Measurements from ENCODE around the gene LRP5.

LRP5 gene

DNA sequence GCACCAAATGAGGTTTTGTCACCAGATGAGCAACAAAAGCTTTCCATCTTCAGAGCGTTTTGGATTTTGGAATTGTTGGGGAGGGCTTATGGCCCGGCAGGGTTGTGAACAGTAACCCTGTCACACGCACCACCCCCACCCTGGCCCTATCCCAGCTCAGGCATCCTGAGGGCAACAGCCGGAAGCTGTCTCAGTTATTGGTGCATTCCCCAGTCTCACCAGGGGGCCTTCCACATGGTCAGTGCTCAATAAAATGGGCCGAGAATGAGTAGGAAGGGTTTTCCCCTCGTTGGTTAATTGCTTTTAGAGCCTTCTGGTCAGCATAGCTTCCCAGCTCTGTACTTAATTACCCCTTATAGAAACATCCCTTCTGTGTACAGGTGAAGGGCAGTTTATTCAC is 46.0 kb downstream of the LRP5 start:
- no peak overlapping the region for H2AFZ ChIP-seq (ENCODE audit: low read depth, low read length, severe bottlenecking)
- H3K4me3 ChIP-seq (ENCODE audit: insufficient read depth, low read length, poor library complexity, severe bottlenecking): no peak overlapping the region
- H3K9ac ChIP-seq (ENCODE audit: low read length): no peak overlapping the region
- no peak overlapping the region for H3K4me2 ChIP-seq (ENCODE audit: low read depth, low read length, poor library complexity, severe bottlenecking)
- H3K79me2 ChIP-seq (ENCODE audit: insufficient read depth, low read length): no peaks in the 10 kb centered on the region
- no peaks in the 10 kb centered on the region for H3K36me3 ChIP-seq (ENCODE audit: low read length)
- H3K9me2 ChIP-seq (replicated peaks; ENCODE audit: insufficient read depth, low read length): no peaks in the 10 kb centered on the region
- no peaks in the 10 kb centered on the region for H3K9me3 ChIP-seq (ENCODE audit: insufficient read depth, low read length)
- no peaks in the 10 kb centered on the region for H3K27me3 ChIP-seq (ENCODE audit: low read length)
- H3F3A ChIP-seq (ENCODE audit: insufficient read depth): no peaks in the 10 kb centered on the region
- TF ChIP-seq EZH2phosphoT487 (conservative IDR thresholded peaks at IDR 0.05; ENCODE audit: low read length): no peak
- TF ChIP-seq CTCF (IDR thresholded peaks at IDR 0.05; ENCODE audit: insufficient read depth, low read length, poor library complexity, severe bottlenecking): no peak
- H4K20me1 ChIP-seq (ENCODE audit: low read depth, low read length): no peaks in the 10 kb centered on the region
- H3K27ac ChIP-seq (ENCODE audit: low read depth, low read length): no peak overlapping the region

GRCh38 chr11:68361702-68362101 is 49.3 kb downstream of the LRP5 start:
- no peak overlapping the region for H3K4me2 ChIP-seq (ENCODE audit: low read depth, low read length, poor library complexity, severe bottlenecking)
- no peak overlapping the region for H3K4me3 ChIP-seq (ENCODE audit: insufficient read depth, low read length, poor library complexity, severe bottlenecking)
- H3K36me3 ChIP-seq (ENCODE audit: low read length): no peaks in the 10 kb centered on the region
- H3K79me2 ChIP-seq (ENCODE audit: insufficient read depth, low read length): no peaks in the 10 kb centered on the region
- no peaks in the 10 kb centered on the region for H3F3A ChIP-seq (ENCODE audit: insufficient read depth)
- no peak for TF ChIP-seq CTCF (IDR thresholded peaks at IDR 0.05; ENCODE audit: insufficient read depth, low read length, poor library complexity, severe bottlenecking)
- no peak overlapping the region for H2AFZ ChIP-seq (ENCODE audit: low read depth, low read length, severe bottlenecking)
- no peaks in the 10 kb centered on the region for H3K27me3 ChIP-seq (ENCODE audit: low read length)
- no peaks in the 10 kb centered on the region for H4K20me1 ChIP-seq (ENCODE audit: low read depth, low read length)
- H3K27ac ChIP-seq (ENCODE audit: low read depth, low read length): no peak overlapping the region
- no peaks in the 10 kb centered on the region for H3K9me2 ChIP-seq (replicated peaks; ENCODE audit: insufficient read depth, low read length)
- H3K9ac ChIP-seq (ENCODE audit: low read length): no peak overlapping the region
- no peaks in the 10 kb centered on the region for H3K9me3 ChIP-seq (ENCODE audit: insufficient read depth, low read length)

- no peak overlapping the region for H2AFZ ChIP-seq (ENCODE audit: low read depth, low read length, severe bottlenecking)
- H3K79me2 ChIP-seq (ENCODE audit: insufficient read depth, low read length): no peaks in the 10 kb centered on the region
- no peaks in the 10 kb centered on the region for H3K9me3 ChIP-seq (ENCODE audit: insufficient read depth, low read length)
- no peaks in the 10 kb centered on the region for H3K27me3 ChIP-seq (ENCODE audit: low read length)
- no peaks in the 10 kb centered on the region for H3K9me2 ChIP-seq (replicated peaks; ENCODE audit: insufficient read depth, low read length)
- no peak overlapping the region for H3K9ac ChIP-seq (ENCODE audit: low read length)
- H3F3A ChIP-seq (ENCODE audit: insufficient read depth): no peaks in the 10 kb centered on the region
- H3K27ac ChIP-seq (ENCODE audit: low read depth, low read length): no peak overlapping the region
- no peaks in the 10 kb centered on the region for H4K20me1 ChIP-seq (ENCODE audit: low read depth, low read length)
- TF ChIP-seq EZH2phosphoT487 (conservative IDR thresholded peaks at IDR 0.05; ENCODE audit: low read length) (no peak), CTCF (IDR thresholded peaks at IDR 0.05; ENCODE audit: insufficient read depth, low read length, poor library complexity, severe bottlenecking) (no peak)
- H3K4me3 ChIP-seq (ENCODE audit: insufficient read depth, low read length, poor library complexity, severe bottlenecking): no peak overlapping the region
- H3K36me3 ChIP-seq (ENCODE audit: low read length): no peaks in the 10 kb centered on the region
- H3K4me2 ChIP-seq (ENCODE audit: low read depth, low read length, poor library complexity, severe bottlenecking): no peak overlapping the region
Observed at GRCh38 chr11:68362801-68363379, 50.5 kb downstream of the LRP5 start.
